Measurements from ENCODE around the gene CDK5R1. TPM values are rescaled to one million over a fixed set of nuclear protein-coding genes. Genes with fewer than 3 reads are reported as not detected.
"Not testable (repeated sequence)": the region's sequence is repeated elsewhere in the genome, so short reads cannot be mapped to it uniquely, and the experiment has no call there.

Gene CDK5R1
- polyA plus RNA-seq, 1 donor, result 8.5 TPM

- DNase-seq (ENCODE audit: low read depth), result no peak
These were observed 30.3 kb downstream of the CDK5R1 start for GRCh38 chr17:32516940-32517701.

DNA sequence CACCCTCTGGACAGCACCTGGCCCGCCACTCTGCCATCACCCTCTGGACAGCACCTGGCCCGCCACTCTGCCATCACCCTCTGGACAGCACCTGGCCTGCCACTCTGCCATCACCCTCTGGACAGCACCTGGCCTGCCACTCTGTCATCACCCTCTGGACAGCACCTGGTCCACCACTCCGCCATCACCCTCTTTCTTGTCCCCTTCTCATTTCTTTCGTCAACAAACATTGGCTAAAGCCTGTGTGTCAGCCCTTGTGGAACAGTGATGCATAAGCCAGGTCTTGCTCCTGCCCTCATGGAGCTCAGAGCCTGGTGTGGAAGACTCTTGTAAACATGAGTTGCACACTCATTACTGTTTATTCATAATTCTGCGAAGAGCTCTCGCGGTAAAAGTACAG lies 31.2 kb downstream of the CDK5R1 start:
- no peak for DNase-seq (ENCODE audit: low read depth)

DNA sequence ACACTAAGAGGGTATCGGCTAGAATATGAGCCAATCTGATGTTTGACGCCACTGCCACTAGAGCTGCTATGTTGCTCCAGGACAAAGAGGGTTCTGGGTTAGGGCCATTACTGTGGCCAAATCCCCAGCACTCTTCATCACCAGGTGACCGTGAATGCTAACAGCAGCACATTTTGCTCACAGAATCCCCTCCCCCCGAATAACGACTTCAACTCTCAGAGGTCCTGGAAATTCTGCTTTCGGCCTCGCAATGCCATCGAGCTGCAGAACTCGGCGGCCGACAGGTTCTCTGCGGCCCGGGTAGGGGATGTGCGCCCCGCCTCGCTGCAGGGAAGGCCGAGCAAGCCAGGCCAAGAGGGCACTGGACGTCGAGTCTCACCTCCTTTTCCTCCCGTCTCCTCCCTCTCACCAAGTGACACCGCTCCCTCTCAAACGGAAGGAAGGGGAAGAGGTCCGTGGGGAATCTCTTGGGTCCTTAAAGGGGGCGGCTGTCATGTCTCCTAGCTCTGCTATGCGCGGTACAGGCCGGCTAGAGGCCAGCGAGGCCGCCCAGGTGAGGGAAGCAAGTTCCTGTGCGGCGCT lies 31.9 kb downstream of the CDK5R1 start:
- DNase-seq (ENCODE audit: low read depth), result no peak

DNA sequence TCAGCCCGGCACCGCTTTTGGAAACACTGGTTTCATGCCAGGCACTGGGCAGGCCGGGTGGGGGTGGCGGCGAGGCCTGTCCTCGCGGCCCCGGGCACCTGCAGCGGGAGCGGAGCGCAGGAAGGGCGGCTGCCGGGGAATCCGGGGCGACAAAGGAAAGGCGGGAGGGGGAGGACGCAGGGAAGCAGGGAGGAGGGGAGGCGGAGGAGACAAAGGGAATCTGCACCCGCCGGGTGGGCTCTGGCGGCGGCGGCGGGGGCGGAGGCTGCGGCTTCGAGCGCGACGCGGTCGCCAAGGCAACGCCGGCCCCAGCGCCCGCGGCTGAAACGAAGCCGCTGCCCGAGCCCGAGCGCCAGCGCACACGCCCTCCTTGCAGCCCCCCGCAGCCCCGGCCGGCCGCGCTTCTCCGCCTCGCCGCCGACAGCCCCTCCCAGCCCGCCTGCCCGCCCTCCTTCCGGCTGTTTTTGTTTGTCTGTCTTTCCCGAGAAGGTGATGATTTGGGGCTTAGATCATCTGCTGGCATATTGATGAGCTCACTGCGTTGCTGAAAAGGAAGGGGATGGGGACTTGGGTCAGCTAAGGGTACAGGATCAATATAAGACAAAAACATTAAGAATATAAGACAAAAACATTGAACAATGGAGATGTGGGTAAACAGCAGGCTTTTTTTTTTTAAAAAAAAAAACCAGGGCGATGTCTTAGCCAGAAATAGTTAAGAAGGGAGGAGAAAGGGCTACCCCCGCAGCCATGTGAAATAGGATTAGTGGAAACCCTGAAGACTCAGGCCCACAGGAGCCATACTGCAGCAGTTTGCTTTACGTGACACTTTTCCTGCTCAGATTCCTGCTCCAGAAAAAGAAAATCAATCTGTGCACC lies 32.7 kb downstream of the CDK5R1 start:
- no peak for DNase-seq (ENCODE audit: low read depth)

DNA sequence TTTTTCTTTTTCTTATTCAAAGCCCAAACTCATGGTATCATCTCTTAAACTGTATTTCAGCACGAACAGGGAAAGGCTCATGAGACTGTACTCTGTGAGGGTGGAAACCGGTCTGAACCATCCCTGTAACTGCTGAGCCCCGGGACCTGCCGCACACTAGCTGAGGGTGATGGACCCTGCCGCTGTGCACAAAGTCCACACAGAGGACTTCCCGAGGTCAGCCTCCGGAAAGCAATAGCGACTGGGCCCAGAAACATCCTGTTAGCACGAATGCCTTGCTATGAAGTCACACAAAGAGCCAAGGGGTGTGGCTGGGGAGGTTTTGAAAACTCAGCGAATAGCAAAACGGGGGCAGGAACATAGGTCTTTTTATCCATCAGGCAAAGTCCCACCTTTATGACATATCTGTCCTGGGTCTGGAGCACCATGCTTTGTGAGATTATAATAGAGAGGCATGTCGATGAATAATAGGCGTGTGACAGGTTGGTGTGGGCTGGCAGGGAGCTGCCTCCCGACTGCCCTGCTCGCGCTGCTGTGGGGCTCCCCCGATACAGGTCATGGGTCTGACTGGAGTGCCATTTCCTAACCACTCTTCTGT lies 33.4 kb downstream of the CDK5R1 start:
- DNase-seq (ENCODE audit: low read depth), result no peak

DNA sequence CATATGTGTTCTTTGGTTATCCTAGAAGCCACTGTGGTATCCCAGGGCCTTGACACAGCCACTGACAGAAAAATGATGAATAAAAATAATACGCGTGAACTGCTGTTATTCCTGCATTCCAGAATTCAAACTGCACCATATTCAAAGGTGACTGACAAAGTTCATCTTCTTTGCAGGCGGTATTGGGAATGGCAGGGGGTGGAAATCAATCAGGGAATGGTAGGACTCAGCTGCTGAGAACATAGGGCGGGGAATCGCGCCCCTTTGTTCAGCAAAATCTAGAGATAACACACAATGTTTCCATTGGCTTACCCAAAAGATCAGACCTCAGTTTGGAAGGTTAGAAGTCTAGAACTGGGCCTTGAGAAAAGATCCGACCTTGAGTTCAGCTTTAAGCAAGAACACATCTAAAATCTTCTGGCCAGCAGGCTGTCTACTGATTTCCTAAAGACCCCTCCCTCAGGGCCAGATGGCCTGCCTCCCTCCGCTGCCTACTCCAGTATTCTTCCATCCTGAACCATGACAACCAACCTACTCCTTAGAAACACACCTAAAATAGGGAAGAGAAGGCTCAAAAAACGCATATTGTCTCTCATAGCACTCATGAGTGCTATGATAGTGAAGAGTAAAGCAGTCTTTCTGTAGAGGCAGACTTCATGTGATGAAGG lies 34.1 kb downstream of the CDK5R1 start:
- DNase-seq (ENCODE audit: low read depth), result no peak

GRCh38 chr17:32523017-32523680 lies 36.4 kb downstream of the CDK5R1 start:
- DNase-seq (ENCODE audit: low read depth), result no peak

- no peak for DNase-seq (ENCODE audit: low read depth)
These were observed 37.2 kb downstream of the CDK5R1 start for GRCh38 chr17:32523827-32524552.

DNA sequence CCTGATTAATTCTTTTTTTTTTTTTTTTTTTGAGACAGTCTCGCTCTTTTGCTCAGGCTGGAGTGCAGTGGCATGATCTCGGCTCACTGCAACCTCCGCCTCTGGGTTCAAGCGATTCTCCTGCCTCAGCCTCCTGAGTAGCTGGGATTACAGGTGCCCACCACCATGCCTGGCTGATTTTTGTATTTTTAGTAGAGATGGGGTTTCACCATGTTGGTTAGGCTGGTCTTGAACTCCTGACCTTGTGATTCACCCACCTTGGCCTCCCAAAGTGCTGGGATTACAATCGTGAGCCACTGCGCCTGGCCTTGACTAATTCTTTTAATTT lies 37.7 kb downstream of the CDK5R1 start:
- not testable (repeated sequence) for DNase-seq (ENCODE audit: low read depth)

- no peak for DNase-seq (ENCODE audit: low read depth)
These were observed 38.3 kb downstream of the CDK5R1 start for GRCh38 chr17:32525122-32525521.

- no peak for DNase-seq (ENCODE audit: low read depth)
These were observed 40.4 kb downstream of the CDK5R1 start for GRCh38 chr17:32527146-32527545.

DNA sequence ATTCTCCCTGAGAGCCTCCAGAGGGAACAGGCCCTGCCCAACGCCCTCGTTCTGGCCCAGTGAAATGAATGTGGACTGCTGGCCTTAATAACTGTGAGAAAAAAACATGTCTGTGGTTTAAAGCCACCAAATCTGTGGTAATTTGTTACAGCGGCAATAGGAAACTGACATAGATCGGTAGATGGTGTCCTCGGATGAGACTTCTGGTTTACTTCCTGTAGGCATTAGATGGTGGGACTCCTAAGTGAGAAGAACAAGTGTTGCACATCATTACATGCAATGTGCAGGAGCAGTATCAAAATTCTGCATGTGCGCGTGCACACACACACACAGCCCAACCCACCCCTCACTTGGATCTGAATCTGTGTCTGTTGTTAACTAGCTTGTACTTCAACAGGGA lies 42.0 kb downstream of the CDK5R1 start:
- no peak for DNase-seq (ENCODE audit: low read depth)

DNA sequence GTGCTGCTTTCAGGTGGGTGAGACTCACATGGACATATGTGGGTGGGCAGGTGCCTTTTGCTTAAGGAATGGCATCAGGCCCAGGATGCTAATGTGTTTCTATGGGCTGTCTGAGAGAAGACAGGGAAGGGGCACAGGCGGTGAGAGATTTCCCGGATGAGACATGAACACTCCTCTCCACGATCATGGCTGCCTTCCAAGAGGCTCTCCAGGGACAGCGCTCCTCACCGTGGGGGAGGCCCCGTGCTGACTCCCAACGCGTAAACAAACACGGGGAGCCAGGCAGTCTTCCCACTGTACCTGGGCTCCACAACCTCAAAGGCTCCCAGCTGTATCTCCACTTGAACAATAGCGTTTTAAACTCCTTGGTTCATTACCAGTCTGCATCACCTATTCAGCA lies 42.8 kb downstream of the CDK5R1 start:
- DNase-seq (ENCODE audit: low read depth), result no peak

GRCh38 chr17:32533296-32533695 lies 46.5 kb downstream of the CDK5R1 start:
- DNase-seq (ENCODE audit: low read depth), result no peak

GRCh38 chr17:32536736-32537643 lies 50.2 kb downstream of the CDK5R1 start:
- no peak for DNase-seq (ENCODE audit: low read depth)
